Measurements from ENCODE around the gene GRB10.

DNA sequence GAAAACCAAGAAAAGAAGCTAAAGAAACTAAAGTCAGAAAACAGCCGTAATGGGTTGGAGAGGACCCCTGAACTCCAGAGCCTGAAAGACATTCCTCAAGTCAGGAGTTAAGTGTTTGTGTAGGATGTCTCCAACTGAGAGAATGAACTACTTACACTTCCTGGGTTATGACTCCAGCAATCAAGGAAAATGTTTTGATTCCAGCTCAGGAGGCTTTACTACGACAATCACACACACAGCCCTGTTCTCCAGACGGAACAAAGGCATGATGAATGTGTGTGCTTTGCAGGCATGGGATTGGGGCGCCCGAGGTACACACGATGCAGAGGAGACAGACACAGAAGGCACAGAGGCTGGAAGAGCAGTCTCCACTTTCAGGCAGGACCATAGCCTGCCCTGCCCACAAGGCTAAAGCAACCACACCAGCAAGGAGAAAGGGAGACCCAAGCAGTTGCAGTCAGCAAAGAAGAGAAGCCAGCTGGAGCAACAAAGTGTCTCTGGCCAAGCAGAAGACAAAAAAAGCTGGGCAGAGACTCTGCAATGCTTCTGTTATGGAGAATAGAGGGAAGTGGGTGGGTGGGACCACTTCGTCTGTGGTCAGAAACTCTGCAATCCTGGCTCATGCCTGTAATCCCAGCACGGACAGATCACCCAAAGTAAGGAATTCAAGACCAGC is 89.1 kb downstream of the GRB10 start:
- TF ChIP-seq NFRKB (IDR thresholded peaks at IDR 0.05) (no peak), ELF4 (IDR thresholded peaks at IDR 0.05) (no peak), HDGF (IDR thresholded peaks at IDR 0.05; ENCODE audit: borderline replicate concordance) (no peak), TARDBP (IDR thresholded peaks at IDR 0.05) (no peak), SP1 (IDR thresholded peaks at IDR 0.05) (no peak), BHLHE40 (IDR thresholded peaks at IDR 0.05; ENCODE audit: borderline replicate concordance) (no peak), FOXK2 (IDR thresholded peaks at IDR 0.05) (no peak), SUZ12 (IDR thresholded peaks at IDR 0.05) (no peak), ARNT (IDR thresholded peaks at IDR 0.05) (no peak), LEF1 (IDR thresholded peaks at IDR 0.05; ENCODE audit: borderline replicate concordance) (no peak)
